ENCODE measurements around the gene GPRC6A. TPM values are rescaled to one million over a fixed set of nuclear protein-coding genes. Genes with fewer than 3 reads are reported as not detected.

GPRC6A gene
- total RNA-seq, 4 donors from 2014 or later: not detected

GRCh38 chr6:116772450-116772849, 56.4 kb downstream of the GPRC6A start:
- Histone ChIP-seq H3K4me3 (no peak overlapping the region), H3K36me3 (no peaks in the 10 kb centered on the region), H3K4me1 (no peaks in the 10 kb centered on the region), H3K27me3 (no peaks in the 10 kb centered on the region), H3K9me3 (no peaks in the 10 kb centered on the region), H3K27ac (no peak overlapping the region)
- no peak for TF ChIP-seq CTCF (IDR thresholded peaks at IDR 0.05)
- TF ChIP-seq POLR2A (IDR thresholded peaks at IDR 0.05): no peak
- DNase-seq: no peak

- Histone ChIP-seq H3K27me3 (peaks cover 0 to 8% of the 10 kb centered on the region in 2 donors), H3K27ac (no peak overlapping the region), H3K4me3 (no peak overlapping the region), H3K4me1 (peaks cover 0 to 9% (median 3%) of the 10 kb centered on the region in 4 donors), H3K9me3 (no peaks in the 10 kb centered on the region), H3K36me3 (no peaks in the 10 kb centered on the region)
- TF ChIP-seq CTCF (IDR thresholded peaks at IDR 0.05) (no peak), POLR2A (IDR thresholded peaks at IDR 0.05) (no peak)
- DNase-seq: no peak
Observed at GRCh38 chr6:116767715-116768114, 61.2 kb downstream of the GPRC6A start.

DNA sequence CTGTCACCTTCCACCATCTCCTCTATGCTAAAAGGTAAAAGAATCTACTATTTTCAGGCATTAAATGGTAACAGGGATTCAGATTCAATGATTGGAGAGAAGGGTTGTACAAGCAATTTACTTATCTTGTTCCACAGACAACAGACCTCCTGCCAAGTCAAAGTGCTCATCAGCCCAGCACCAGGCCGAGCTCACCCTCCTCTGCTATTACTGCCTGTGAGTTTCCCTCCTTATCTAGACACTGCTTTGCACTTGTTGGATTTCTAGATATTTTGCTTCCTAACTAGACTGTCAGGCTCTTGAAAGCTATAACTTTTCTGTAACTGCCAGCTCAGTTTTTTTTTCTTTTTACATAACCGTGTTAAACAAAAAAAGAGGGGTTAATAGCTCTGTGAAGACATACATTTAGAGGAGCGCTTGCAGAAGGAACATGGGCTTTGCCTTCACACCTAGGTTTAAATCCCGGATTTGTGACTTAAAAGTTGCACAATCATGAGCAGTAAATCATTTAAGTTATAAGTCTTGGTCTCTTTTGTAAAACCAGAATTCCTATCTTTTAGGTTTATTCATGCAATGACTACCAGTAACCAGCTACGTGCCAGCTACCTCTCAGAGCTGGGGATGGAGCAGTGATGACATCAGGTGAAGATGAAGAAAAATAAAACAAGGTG, 62.2 kb downstream of the GPRC6A start:
- no peaks in the 10 kb centered on the region for H3K9me3 ChIP-seq
- no peak overlapping the region for H3K27ac ChIP-seq
- no peaks in the 10 kb centered on the region for H3K36me3 ChIP-seq
- no peak overlapping the region for H3K4me3 ChIP-seq
- H3K4me1 ChIP-seq: peaks cover 0 to 9% (median 3%) of the 10 kb centered on the region in 4 donors
- TF ChIP-seq CTCF (IDR thresholded peaks at IDR 0.05) (no peak), POLR2A (IDR thresholded peaks at IDR 0.05) (no peak)
- DNase-seq: no peak
- H3K27me3 ChIP-seq: peaks cover 0 to 8% of the 10 kb centered on the region in 2 donors

DNA sequence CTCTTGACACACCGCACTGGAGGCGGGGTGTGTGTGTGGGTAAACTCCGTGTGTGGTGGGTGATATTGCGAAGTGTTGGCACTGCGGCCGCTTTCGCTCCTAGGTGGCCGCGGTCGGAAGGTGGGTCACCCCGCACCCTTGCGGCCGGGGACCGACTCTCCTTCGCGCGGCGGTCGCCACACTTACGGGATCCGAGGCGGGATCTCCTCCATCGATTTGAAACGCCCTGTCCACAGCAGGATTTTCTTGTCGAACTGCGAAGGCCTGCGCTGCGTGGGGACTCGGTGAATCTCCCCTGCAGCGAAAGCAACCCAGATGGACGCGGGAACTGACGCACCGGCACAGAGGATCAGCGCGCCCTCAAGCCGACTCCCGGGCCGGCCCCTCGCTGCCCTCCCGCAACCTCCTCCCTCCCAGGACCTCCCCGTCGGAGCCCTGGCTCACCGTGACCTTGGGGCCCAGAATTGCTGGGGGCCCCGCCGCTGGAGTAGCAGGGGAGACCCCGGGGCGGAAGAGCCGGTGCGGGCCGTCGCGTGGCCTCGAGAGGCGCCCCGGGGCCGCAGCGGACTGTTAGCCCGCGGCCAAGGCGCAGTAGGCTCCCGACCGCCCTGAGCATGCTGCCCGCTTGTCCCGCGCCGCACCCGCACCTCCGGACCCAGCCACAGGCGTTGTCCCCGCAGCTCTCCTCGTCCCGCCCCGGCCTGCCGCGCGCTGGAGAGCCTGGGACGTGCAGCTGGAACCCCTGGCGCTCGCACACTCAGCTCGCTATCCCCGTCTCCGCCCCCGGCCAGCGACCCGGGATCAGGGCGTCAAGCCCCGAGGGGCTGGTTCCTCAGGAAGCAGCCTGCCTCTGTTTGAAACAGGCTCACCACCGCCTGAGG, 63.7 kb downstream of the GPRC6A start, which contains the start of gene FAM162B:
FAM162B (minus strand) TSS at position 759 of the 881 bp plus-strand sequence; CDS start at position 616, 143 bp downstream.
- peaks cover 0 to 8% of the 10 kb centered on the region in 2 donors for H3K27me3 ChIP-seq
- DNase-seq: no peak
- peak within 1 kb of the TSS; percentile 24 to 51 (median 38) for H3K4me3 ChIP-seq
- H3K9me3 ChIP-seq: no peaks in the 10 kb centered on the region
- no peaks in the 10 kb centered on the region for H3K36me3 ChIP-seq
- peaks cover 0 to 9% (median 3%) of the 10 kb centered on the region in 4 donors for H3K4me1 ChIP-seq
- no peak within 1 kb of the TSS for H3K27ac ChIP-seq
- no peak for TF ChIP-seq POLR2A (IDR thresholded peaks at IDR 0.05)
- TF ChIP-seq CTCF (IDR thresholded peaks at IDR 0.05): no peak

- no peak overlapping the region for H3K27ac ChIP-seq
- no peak for TF ChIP-seq CTCF (IDR thresholded peaks at IDR 0.05)
- TF ChIP-seq POLR2A (IDR thresholded peaks at IDR 0.05): no peak
- no peaks in the 10 kb centered on the region for H3K36me3 ChIP-seq
- peak overlapping the region in 2 of 4 donors; percentile 48 to 51 for H3K4me3 ChIP-seq
- peaks cover 0 to 9% (median 3%) of the 10 kb centered on the region in 4 donors for H3K4me1 ChIP-seq
- no peaks in the 10 kb centered on the region for H3K9me3 ChIP-seq
- peaks cover 0 to 8% of the 10 kb centered on the region in 2 donors for H3K27me3 ChIP-seq
- DNase-seq: no peak
Observed at GRCh38 chr6:116764629-116764960, 64.3 kb downstream of the GPRC6A start.

Data from Peyer's patch (tissue), 4 donors.